ENCODE data around the gene ELMO2.
A peak's percentile ranks its signal among the peaks of the same experiment; 100 is the strongest.

Gene ELMO2, protein sequence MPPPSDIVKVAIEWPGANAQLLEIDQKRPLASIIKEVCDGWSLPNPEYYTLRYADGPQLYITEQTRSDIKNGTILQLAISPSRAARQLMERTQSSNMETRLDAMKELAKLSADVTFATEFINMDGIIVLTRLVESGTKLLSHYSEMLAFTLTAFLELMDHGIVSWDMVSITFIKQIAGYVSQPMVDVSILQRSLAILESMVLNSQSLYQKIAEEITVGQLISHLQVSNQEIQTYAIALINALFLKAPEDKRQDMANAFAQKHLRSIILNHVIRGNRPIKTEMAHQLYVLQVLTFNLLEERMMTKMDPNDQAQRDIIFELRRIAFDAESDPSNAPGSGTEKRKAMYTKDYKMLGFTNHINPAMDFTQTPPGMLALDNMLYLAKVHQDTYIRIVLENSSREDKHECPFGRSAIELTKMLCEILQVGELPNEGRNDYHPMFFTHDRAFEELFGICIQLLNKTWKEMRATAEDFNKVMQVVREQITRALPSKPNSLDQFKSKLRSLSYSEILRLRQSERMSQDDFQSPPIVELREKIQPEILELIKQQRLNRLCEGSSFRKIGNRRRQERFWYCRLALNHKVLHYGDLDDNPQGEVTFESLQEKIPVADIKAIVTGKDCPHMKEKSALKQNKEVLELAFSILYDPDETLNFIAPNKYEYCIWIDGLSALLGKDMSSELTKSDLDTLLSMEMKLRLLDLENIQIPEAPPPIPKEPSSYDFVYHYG

DNA sequence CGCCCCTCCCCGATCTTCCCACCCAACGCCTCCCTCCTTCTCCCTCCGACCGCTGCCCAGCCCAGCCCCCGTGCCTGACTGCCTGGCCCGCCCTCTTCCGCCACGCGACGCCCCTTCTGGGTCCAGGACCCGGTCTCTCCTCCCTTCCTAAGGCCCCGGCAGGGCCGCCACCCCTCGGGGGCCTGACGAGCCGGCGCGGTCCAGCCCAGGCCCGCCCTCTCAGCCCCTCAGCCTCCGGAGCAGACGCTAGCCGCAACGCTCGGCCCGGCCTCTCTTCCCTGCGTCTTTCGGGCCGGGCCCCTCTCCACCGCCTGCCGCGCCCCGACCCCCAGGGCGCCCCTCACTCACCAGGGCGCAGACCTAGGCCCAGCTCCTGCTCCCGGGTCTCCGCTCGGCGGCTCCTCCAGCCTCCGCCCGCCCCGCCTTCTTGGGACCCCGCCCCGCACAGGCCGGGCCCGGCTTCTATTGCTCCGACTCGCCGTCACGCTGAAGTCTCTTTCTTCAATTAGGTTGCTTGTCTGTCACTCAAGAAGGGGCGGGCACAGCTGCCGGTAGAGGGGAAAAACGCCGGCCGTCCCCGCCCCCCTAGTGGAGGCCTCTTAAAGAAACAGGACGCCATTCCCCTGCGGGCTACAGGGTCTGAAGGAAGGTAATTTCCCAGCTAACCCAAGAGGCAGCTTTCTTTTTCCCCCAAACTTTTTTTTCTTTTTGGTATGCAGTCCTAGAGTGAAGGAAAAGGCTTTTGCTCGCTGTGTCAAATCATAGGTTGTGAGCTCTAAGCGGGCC, at the start of gene ELMO2:
Gene ELMO2 (minus strand): TSS at position 416 of the 786 bp plus-strand sequence. CDS start 12,133 bp downstream, outside the sequence.
- peak; percentile 94 for DNase-seq

DNA sequence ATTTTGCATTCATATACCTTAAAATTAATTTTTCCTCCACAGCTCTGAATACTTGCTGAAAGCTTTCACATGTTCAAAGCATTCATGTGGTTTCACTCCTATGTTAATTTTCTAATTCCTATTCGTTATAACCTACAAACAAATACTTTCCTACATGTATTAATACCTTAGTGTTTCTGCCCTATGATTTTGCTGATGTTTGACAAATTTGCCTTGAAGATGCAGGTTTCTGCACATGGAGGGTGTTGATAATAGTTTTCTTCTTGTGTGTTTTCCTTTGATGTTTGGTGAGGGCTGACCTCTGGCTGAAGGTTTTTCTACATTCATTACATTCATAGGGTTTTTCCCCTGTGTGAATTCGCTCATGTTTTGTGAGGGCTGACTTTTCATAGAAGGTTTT, 49.3 kb upstream of the ELMO2 start:
- DNase-seq, result no peak

DNA sequence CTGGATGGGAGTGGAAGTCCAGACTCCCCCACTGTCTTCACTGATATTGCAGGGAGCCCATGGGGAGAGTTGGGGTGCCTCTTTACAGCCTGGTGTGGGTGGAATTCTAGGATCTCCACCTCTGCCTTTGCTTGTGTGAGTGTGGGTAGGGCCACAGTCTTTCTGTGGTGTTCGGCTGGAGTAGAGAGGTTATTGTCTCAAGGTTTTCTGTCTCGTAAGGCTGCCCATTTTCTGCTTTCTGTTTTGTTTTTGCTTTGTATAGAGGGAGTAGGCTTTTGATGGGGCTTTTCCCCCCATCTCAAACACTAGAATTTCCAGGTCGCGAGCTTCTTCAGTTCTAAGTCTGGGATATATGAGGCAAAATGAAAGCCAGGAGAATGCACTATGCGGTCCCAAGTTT, 40.4 kb upstream of the ELMO2 start:
- DNase-seq, result no peak

DNA sequence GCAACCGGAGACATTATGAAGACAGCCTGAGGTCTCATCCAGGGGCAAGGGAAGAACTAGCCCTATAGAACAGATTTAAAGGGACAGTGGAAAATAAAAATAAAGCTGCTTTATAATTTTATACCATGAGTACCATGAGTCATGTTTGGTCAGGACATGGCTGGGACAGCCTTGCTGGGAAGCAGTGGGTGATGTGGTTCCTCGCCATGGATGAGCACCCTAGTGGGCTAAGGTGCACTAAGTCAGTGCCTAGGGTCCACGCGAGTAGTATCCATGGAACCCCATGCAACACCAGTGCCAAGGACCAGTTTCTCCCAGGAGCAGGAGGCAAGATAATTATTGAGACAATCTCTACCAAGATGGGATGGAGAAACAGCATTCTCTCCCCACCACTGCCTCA, 33.4 kb upstream of the ELMO2 start:
- DNase-seq, result no peak

DNA sequence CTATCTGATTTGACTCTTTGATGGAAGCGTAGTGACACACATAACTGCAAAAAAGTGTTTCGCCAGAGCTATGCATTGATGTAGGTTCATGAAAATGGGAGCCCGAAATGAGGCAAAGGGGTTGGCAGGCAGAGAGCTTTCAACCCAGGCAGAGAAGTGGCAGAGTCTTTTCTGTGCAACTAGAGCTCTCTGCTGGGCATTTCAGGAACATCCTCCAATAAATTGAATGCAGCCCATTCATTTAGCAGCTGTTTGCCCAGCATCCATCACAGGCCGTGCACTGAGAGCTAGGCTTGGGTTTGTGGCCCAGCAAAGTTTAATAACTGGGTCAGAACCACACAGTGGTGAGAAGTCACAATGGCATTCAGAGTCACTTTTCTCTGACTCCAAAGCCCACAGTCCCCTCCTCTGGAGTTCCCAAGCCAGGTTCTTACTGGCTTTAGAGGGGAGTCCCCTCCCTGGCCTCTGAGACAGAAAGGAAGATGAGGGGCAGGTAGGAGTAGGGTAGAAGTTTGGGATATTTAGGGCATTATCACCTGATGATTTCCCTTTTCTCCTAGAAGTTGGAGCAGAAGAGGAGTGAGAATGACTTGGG, 31.8 kb upstream of the ELMO2 start:
- DNase-seq, result peak; percentile 1

DNA sequence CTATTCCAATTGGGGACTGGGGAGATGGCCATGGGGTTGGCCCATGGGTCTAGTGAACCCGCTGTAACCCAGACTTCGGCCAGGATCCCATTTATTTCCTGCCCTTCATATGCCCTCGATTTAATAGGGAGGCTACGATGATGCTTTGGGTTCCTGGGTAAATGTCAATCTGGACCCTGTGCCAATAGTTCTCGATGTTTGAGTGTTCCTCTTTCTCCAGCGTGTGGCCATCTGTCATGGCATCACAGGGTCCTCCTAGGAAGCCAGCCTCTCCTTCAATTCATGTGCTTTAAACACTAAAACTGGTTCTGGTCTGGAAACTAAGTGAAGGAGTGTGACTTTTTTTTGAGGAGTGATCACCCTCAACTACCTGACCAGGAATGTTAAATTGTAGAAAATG, 28.7 kb upstream of the ELMO2 start:
- no peak for DNase-seq

DNA sequence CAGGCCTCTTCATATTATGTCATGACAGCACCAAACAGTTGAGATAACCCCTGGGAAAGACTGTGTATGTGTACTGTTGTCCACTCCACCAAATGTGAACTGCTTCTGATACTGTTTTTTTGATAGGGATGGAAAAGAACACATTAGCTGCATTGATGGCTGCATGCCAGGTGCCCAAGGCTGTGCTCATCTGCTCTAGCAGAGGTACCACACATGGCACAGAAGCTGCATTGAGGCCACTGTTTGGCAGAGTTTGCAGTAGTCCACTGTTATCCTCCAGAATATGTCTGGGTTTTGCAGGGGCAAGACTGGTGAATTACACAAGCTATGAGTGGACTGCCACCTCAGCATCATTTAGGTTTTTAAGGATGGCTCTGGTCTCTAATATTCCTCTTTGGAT, 28.2 kb upstream of the ELMO2 start:
- DNase-seq, result no peak

DNA sequence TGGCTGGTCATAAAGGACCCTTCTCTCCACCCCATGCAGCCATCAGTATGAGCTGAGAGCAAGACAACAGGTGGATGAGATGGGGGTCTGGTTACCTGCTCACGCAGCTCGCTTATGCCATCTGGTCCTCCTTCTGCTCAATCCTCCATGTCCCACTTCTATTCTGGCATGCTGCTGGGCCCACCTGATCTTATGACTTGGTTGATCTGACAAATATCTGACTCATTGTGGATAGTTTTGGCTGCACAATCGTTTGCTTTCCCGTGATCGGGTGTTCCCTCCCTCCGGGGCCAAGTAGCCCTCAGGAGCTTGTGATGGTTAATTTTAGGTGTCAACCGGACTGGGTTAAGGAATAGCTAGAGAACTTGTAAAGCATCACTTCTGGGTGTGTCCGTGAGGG, 26.6 kb upstream of the ELMO2 start:
- DNase-seq, result no peak

DNA sequence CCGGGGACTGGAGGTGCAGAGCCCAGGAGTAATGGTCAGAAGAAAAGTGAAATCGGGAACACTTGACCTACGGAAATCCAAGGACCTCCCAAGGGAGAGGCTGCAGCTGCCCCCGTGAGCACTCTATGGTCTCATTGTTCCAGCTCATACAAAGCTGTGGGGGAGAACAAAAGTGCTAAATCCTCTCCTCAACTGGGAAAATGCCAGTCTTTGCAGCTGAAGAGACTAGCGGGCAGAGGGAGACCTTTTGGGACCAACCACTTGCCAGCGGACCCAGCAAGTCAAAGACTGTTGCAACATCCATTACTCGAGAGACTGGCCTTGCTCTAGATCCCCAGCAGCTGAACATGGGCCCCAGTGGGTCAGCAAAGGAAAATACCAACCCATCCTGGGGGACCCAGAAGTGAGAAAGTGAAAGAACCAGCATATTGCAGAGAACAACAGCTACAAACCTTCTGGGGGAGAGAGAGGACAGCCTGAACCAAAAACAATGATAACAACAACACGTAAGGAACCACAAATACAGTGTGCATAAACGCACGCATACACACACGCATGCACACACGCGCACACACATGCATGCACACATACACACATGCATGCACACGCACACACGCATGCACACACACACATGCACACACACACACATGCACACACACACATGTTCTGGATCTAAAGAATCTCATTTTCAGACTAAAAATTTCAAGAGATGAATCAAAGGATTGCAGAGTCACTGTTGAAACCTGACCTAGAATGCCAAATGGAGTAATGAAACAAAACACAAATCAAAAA, 24.7 kb upstream of the ELMO2 start:
- no peak for DNase-seq

DNA sequence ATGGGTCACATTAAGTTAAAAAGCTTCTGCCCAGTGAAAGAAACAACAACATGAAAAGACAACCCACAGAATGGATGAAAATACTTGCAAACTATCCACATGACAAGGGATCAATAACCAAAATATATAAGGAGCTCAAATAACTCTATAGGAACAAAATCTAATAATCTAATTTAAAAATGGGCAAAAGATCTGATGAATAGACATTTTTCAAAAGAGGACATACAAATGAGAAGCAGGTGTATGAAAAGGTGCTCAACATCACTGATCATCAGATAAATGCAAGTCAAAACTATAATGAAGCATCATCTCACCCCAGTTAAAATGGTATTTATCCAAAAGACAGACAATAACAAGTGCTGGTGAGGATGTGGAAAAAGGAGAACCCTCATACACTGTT, 21.0 kb upstream of the ELMO2 start:
- no peak for DNase-seq

DNA sequence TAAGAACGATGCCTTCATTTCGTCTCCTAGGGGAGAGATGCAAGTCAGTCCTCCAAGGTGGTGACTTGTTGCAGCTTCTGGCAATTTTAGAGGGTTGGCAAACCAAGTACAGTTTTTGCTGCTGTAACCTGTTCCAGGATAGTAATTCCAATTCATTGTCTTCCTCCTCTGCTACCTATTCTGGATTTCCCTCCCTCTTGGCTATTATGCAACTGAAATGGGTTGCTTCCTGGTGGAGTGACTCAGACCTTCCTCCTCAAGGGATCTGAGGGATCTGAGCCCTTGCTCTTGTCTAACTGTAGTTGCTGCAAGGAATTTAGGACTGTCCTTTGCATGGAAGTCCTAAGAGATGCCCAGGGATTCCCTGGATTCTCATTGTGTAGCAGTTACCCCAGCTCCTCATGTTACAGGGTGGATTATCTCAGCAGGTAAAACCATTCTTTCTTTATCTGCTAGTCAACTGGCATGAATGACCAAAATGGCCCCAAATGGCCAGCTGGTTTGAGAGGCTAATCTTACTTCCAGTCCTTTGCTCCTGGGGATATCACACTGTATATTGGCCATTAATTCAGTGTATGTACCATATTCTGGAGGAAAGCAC, 17.6 kb upstream of the ELMO2 start:
- DNase-seq, result no peak

DNA sequence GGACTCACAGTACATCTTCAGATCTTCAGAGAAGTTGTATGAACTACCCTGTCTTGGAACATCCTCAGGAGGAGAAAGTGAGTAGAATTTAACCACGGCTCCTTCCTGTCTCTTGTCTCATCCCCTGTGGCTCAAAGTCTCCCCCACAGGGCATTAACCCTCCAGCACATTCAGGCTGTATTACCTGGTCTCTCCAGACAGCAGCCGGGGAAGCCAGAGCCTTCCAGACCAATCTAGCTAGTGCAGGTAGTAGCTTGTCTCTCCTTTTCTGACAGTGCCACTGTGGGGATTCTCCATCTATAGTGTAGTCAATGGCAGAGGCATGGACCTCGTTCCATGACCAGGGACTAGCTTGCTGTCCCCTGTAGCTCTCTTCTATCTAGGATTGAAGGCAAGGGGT, 16.9 kb upstream of the ELMO2 start:
- DNase-seq, result no peak

DNA sequence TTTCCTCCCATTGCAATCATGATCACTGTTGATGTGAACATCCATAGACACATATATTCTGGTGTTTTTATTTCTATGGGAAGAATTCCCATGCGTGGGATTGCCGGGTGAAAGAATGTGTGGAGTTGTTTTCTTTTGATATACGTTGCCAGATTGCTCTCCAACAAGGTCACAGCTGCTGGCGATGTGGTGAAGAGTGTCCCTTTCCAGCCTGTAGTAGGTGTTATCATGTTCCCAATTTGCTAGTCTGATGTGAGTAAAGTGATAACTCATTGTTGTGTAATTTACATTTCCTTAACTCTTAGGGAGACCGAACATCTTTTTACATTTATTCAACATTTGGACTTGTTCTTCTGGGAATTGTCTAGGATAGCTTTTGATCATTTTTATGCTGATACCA, 14.5 kb upstream of the ELMO2 start:
- DNase-seq, result no peak

DNA sequence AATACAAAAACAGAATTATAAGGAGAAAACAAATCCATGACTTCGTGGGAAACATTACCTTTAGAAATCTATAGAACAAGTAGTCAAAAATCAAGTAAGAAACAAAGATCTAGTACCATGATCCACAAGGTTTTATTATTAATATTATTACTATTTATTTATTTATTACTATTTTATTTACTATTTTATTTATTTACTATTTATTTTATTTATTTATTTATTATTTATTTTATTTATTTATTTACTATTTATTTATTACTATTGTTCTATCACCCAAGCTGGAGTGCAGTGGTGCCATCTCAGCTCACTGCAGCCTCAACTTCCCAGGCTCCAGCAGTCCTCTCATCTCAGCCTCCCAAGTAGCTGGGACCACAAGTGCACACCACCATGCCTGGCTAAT, 13.5 kb upstream of the ELMO2 start:
- DNase-seq, result no peak

DNA sequence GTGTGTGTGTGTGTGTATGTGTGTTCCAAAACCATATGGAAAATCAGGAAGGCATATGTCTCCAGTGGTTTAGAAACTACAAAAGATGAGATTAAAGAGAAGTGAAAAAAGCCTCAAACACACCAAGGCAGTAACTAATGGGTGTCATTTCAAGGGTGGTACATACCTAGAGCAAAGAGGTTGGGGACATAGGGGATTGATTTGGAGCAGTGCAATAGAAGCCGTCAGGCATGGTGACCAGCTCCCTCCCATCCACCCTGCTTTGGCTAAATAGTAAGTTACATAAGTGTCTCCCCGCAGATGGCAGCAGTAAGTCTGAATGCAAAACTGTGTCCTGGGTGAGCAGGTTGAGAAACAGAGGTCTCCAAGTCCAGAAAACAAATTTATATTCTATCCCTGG, 10.4 kb upstream of the ELMO2 start:
- DNase-seq, result no peak

DNA sequence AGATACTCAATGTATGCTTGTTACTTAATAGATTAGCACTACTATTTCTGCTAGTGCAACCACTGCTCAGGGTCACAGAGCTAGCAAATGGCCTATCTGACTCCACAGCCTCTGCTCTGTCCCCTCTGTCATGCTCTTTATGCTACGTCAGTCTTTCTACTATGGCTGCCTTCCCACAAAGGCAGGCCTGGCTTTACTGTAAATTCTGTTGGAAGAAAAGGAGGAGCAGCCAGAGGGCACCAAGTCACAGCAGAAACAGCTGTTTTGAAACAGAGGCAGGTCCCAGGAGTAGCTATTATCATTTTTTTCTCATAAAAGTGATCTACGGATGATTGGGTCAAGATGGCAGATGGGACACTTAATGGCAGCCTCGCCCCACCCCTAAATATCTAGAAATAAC, 10.0 kb upstream of the ELMO2 start:
- no peak for DNase-seq

DNA sequence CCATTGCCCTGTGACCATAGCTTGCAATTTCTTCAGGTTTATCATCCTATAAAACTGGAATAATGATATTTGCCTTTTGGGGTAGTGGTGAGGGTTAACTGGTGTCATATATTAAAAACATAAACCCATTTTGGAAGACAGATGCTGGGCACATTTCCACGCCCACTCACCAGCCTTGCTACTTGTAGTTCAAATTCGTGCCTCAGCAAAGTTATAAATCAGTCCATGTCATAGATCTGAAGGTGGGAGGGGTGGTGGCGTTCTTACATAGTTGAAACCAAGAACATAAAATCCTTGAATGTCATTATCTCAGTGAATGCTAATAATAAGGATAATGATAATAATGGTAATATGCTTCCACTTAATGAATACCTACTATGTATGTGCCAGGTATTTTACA, 9.4 kb upstream of the ELMO2 start:
- DNase-seq, result no peak

DNA sequence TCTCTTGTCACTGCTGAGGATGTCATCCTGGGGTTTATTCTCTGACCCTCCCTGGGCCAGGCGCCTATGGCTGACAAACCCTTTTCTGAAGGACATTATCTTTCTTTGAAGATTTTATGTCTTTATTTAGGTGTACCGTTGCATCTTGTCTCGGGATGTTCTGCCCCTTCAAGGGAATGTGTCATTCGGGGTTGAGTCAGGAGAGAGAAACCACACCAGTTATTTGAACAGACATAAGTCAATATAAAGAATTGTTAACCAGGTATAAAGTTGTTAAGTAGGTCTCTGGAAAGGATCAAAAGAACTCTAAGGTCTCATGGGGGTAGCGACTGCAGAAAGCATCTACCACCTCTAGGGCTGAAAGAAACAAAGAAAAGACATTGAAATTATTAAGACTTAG, 8.2 kb upstream of the ELMO2 start:
- DNase-seq, result no peak

DNA sequence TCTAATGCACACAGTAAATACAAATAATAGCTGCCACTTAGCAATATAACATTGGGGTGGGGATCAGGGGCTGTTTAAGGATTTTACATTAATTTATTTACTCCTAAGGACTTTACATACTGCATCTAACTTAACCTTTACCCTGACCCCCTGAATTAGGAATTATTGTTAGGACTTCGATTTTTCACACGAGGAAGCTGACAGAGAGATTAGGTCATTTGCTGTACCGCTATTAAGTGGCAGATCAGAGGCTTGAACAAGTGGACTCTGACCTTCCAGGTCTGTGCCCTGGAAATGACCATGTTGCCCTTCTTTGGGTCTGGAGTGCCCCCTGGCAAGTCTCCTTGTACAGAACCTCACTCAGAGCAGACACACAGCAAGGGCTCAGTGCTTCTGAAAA, 5.2 kb upstream of the ELMO2 start:
- DNase-seq, result no peak

DNA sequence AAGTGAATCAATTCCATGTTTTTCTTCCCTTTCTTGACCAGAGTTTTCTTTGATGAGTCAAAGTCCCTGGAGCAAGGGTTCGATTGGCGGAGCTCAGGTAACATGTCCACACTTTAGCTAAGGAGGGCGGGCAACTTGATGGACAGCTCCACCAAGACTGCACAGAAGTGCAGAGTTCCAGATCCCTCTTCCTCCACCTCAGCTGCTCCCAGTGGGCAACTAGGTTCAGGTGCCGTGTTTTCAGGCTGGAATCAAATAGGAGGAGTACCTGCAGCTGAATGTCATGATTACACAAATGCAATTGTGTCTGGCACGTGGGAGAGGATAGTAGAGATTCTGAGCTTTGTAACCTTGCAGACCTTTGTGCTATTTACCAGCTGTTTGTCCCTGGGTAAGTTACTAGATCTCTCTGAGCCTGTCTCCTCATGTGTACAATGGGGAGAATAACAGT, 1.9 kb upstream of the ELMO2 start:
- DNase-seq, result no peak

DNA sequence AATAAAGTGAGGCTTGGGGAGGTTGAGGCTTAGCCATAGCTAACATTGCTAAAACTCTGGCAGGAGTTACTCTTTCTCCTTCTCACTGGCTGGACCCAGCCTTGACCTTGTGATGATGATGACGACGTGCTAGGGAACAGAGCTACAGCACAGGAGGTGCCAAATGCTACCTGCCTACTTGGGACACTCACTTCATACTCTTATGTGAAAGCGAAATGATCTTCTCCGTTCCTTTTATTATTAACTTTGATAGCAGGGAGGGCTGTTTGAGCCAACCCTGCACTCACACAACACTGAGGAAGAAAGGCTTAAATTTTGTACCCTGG, 1.2 kb upstream of the ELMO2 start:
- no peak for DNase-seq

DNA sequence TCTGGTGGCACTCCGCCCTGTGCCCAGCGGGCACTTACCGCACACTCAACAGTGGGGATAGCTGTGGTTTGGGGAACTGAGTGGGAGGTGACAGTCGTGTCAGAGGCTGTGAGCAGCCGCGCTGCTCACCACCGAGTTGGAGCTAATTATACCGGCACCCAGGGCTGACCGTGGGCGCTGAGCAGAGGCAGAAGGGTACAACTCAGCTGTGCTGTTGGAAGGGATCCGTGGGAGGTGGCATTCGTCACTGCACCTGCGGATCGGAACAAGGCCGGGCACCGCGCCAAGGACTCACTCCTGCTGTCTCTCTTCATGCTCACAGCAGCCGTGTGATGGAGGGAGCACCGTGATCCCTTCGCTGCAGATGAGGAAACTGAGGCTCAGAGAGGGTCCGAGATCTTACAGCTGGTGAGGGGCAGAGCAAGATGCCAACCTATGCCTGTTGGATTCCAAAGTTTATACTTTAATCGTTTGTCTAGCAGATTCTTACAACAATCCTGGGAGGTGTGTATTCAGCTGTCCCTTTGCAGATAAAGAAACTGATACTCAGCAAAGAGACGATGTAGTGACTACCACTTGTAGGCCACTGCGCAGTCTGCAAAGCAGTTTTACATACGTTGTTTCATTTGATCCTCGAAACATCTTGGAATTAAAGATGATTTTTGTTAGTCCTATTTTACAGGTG, 713 bp upstream of the ELMO2 start:
- peak; percentile 46 for DNase-seq

Measured in NCI-H774 (cell line).